22Rv1 (cell line): ENCODE data around the gene PRKCG.
A peak's percentile ranks its signal among the peaks of the same experiment; 100 is the strongest.
"Not testable (repeated sequence)": the region's sequence is repeated elsewhere in the genome, so short reads cannot be mapped to it uniquely, and the experiment has no call there.

Source experiments
- H3K27ac ChIP-seq: fragments of 450-650 bp; 2 replicates; pipeline ENCODE4 v1.5.1; 2017
- ZFX ChIP-seq: fragments of 450-650 bp; IDR thresholded peaks from 2 replicates; pipeline ENCODE4 v1.6.1; 2017; ENCODE audit warnings: antibody characterized with exemption, borderline replicate concordance
- TF ChIP-seq, protein P1 (sequence below): fragments of 450-650 bp; IDR thresholded peaks from 2 replicates; pipeline ENCODE4 v1.5.1; 2017; ENCODE audit warnings: mild to moderate bottlenecking

The PRKCG gene

GRCh38 chr19:53936029-53936428 lies 54.0 kb downstream of the PRKCG start:
- H3K27ac ChIP-seq = no peak overlapping the region
- TF ChIP-seq ZFX = no peak
- TF ChIP-seq, protein P1, sequence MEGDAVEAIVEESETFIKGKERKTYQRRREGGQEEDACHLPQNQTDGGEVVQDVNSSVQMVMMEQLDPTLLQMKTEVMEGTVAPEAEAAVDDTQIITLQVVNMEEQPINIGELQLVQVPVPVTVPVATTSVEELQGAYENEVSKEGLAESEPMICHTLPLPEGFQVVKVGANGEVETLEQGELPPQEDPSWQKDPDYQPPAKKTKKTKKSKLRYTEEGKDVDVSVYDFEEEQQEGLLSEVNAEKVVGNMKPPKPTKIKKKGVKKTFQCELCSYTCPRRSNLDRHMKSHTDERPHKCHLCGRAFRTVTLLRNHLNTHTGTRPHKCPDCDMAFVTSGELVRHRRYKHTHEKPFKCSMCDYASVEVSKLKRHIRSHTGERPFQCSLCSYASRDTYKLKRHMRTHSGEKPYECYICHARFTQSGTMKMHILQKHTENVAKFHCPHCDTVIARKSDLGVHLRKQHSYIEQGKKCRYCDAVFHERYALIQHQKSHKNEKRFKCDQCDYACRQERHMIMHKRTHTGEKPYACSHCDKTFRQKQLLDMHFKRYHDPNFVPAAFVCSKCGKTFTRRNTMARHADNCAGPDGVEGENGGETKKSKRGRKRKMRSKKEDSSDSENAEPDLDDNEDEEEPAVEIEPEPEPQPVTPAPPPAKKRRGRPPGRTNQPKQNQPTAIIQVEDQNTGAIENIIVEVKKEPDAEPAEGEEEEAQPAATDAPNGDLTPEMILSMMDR = no peak

- no peak overlapping the region for H3K27ac ChIP-seq
- TF ChIP-seq, protein P1 = peak; percentile 66
- no peak for TF ChIP-seq ZFX
Observed at GRCh38 chr19:53942001-53942786, 60.2 kb downstream of the PRKCG start.

- no peak overlapping the region for H3K27ac ChIP-seq
- TF ChIP-seq ZFX = no peak
- TF ChIP-seq, protein P1 = no peak
Observed at GRCh38 chr19:53944416-53944815, 62.4 kb downstream of the PRKCG start.

- H3K27ac ChIP-seq = no peak overlapping the region
- no peak for TF ChIP-seq ZFX
- TF ChIP-seq, protein P1 = no peak
Observed at GRCh38 chr19:53944933-53945332, 62.9 kb downstream of the PRKCG start.

- no peak overlapping the region for H3K27ac ChIP-seq
- TF ChIP-seq ZFX = no peak
- TF ChIP-seq, protein P1 = no peak
Observed at GRCh38 chr19:53945441-53945840, 63.4 kb downstream of the PRKCG start.

GRCh38 chr19:53945998-53946397 lies 64.0 kb downstream of the PRKCG start:
- H3K27ac ChIP-seq = no peak overlapping the region
- TF ChIP-seq ZFX = no peak
- TF ChIP-seq, protein P1 = no peak

GRCh38 chr19:53947624-53948023 lies 65.6 kb downstream of the PRKCG start:
- H3K27ac ChIP-seq = no peak overlapping the region
- no peak for TF ChIP-seq ZFX
- TF ChIP-seq, protein P1 = peak; percentile 35

DNA sequence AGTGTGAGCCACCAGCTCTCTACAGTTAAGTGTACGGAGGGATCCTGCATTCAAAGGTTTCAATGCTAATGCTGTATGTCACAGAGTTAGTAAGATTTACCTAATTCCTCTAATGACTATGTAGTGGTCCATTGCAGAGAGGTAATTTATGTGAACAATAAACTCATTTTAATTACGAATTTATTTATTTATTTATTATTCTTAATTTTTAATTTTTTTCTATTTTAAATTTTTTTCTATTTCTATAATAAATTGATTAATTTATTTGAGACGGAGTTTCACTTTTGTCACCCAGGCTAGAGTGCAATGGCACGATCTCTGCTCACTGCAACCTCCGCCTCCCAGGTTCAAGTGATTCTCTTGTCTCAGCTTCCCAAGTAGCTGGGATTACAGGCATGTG lies 66.6 kb downstream of the PRKCG start:
- H3K27ac ChIP-seq = not testable (repeated sequence)
